ENCODE data around the gene ZNF592.

ZNF592 gene

DNA sequence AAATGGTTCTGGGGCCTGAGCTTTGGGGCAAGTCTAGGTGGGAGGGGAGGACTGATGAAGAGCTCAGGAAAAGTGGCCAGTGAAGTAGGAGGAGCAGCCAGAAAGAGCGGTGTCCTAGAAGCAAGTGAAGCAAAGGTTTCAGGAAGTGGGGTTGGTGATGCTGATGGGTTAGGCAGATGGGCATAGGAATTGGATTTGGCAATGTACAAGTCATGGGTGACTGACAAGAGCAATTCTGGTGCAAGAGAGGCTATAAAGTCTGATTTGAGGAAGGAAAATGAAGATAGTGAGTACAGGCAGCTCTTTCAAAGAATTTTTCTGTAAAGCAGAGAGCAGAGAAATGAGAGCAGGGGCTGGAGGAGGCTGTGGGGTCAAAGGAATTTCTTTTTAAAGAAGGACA lies 88.5 kb downstream of the ZNF592 start:
- Histone ChIP-seq H3K27ac (ENCODE audit: low read depth, low read length, poor library complexity, severe bottlenecking) (no peak overlapping the region), H3K9me3 (ENCODE audit: low read length) (no peaks in the 10 kb centered on the region), H3K9me2 (ENCODE audit: low read depth, low read length) (no peaks in the 10 kb centered on the region), H3K4me3 (ENCODE audit: low read depth, low read length, poor library complexity, severe bottlenecking) (no peak overlapping the region), H3K27me3 (ENCODE audit: insufficient read depth, low read length) (no peaks in the 10 kb centered on the region), H3K36me3 (ENCODE audit: insufficient read depth, low read length) (no peaks in the 10 kb centered on the region), H4K20me1 (ENCODE audit: insufficient read depth, low read length) (no peaks in the 10 kb centered on the region), H3K9ac (ENCODE audit: low read length) (no peak overlapping the region), H3K4me2 (ENCODE audit: low read length) (no peak overlapping the region), H3K79me2 (ENCODE audit: insufficient read depth, low read length) (no peaks in the 10 kb centered on the region), H3F3A (ENCODE audit: insufficient read depth, low read length) (no peaks in the 10 kb centered on the region), H2AFZ (ENCODE audit: low read length) (no peak overlapping the region), H3K4me1 (ENCODE audit: insufficient read depth, low read length, severe bottlenecking) (no peaks in the 10 kb centered on the region)
- TF ChIP-seq EZH2 (IDR thresholded peaks at IDR 0.05; ENCODE audit: borderline replicate concordance, low read length) = no peak
- TF ChIP-seq, protein P1, sequence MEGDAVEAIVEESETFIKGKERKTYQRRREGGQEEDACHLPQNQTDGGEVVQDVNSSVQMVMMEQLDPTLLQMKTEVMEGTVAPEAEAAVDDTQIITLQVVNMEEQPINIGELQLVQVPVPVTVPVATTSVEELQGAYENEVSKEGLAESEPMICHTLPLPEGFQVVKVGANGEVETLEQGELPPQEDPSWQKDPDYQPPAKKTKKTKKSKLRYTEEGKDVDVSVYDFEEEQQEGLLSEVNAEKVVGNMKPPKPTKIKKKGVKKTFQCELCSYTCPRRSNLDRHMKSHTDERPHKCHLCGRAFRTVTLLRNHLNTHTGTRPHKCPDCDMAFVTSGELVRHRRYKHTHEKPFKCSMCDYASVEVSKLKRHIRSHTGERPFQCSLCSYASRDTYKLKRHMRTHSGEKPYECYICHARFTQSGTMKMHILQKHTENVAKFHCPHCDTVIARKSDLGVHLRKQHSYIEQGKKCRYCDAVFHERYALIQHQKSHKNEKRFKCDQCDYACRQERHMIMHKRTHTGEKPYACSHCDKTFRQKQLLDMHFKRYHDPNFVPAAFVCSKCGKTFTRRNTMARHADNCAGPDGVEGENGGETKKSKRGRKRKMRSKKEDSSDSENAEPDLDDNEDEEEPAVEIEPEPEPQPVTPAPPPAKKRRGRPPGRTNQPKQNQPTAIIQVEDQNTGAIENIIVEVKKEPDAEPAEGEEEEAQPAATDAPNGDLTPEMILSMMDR (IDR thresholded peaks at IDR 0.05; ENCODE audit: low read length) = no peak

DNA sequence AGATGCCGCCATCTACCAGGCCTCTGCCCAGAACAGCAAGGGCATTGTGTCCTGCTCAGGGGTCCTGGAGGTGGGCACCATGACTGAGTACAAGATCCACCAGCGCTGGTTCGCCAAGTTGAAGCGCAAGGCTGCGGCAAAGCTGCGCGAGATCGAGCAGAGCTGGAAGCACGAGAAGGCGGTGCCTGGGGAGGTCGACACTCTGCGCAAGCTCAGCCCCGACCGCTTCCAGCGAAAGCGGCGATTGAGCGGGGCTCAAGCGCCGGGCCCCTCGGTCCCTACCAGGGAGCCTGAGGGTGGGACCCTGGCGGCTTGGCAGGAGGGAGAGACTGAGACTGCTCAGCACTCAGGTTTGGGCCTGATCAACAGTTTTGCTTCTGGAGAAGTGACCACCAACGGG lies 91.3 kb downstream of the ZNF592 start:
- TF ChIP-seq, protein P1 (IDR thresholded peaks at IDR 0.05; ENCODE audit: low read length) = no peak
- Histone ChIP-seq H2AFZ (ENCODE audit: low read length) (no peak overlapping the region), H3K9me2 (ENCODE audit: low read depth, low read length) (no peaks in the 10 kb centered on the region), H3K27me3 (ENCODE audit: insufficient read depth, low read length) (no peaks in the 10 kb centered on the region), H3K9me3 (ENCODE audit: low read length) (no peaks in the 10 kb centered on the region), H4K20me1 (ENCODE audit: insufficient read depth, low read length) (no peaks in the 10 kb centered on the region), H3K4me3 (ENCODE audit: low read depth, low read length, poor library complexity, severe bottlenecking) (no peak overlapping the region), H3F3A (ENCODE audit: insufficient read depth, low read length) (no peaks in the 10 kb centered on the region), H3K79me2 (ENCODE audit: insufficient read depth, low read length) (no peaks in the 10 kb centered on the region), H3K4me2 (ENCODE audit: low read length) (no peak overlapping the region), H3K27ac (ENCODE audit: low read depth, low read length, poor library complexity, severe bottlenecking) (no peak overlapping the region), H3K4me1 (ENCODE audit: insufficient read depth, low read length, severe bottlenecking) (no peaks in the 10 kb centered on the region), H3K9ac (ENCODE audit: low read length) (no peak overlapping the region), H3K36me3 (ENCODE audit: insufficient read depth, low read length) (no peaks in the 10 kb centered on the region)

DNA sequence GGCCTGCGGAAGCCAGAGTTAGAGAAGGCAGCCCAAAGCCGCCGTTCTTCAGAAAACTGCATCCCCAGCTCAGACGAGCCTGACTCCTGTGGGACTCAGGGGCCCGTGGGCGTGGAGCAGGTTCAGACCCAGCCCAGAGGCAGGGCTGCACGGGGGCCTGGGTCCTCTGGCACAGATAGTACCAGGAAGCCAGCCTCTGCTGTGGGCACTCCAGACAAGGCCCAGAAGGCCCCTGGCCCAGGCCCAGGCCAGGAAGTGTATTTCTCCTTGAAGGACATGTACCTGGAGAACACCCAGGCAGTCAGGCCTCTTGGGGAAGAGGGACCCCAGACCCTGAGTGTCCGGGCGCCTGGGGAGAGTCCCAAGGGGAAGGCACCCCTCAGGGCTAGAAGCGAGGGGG lies 91.9 kb downstream of the ZNF592 start:
- H3K27me3 ChIP-seq (ENCODE audit: insufficient read depth, low read length) = no peaks in the 10 kb centered on the region
- H3K4me2 ChIP-seq (ENCODE audit: low read length) = no peak overlapping the region
- TF ChIP-seq, protein P1 (IDR thresholded peaks at IDR 0.05; ENCODE audit: low read length) = no peak
- no peak for TF ChIP-seq EZH2 (IDR thresholded peaks at IDR 0.05; ENCODE audit: borderline replicate concordance, low read length)
- H3K9ac ChIP-seq (ENCODE audit: low read length) = no peak overlapping the region
- H3K9me3 ChIP-seq (ENCODE audit: low read length) = no peaks in the 10 kb centered on the region
- no peaks in the 10 kb centered on the region for H4K20me1 ChIP-seq (ENCODE audit: insufficient read depth, low read length)
- H3K9me2 ChIP-seq (ENCODE audit: low read depth, low read length) = no peaks in the 10 kb centered on the region
- H3F3A ChIP-seq (ENCODE audit: insufficient read depth, low read length) = no peaks in the 10 kb centered on the region
- H3K36me3 ChIP-seq (ENCODE audit: insufficient read depth, low read length) = no peaks in the 10 kb centered on the region
- H2AFZ ChIP-seq (ENCODE audit: low read length) = no peak overlapping the region
- H3K4me3 ChIP-seq (ENCODE audit: low read depth, low read length, poor library complexity, severe bottlenecking) = no peak overlapping the region
- H3K79me2 ChIP-seq (ENCODE audit: insufficient read depth, low read length) = no peaks in the 10 kb centered on the region
- H3K27ac ChIP-seq (ENCODE audit: low read depth, low read length, poor library complexity, severe bottlenecking) = no peak overlapping the region
- H3K4me1 ChIP-seq (ENCODE audit: insufficient read depth, low read length, severe bottlenecking) = no peaks in the 10 kb centered on the region

Data from OCI-LY1 (cell line).